ENCODE data around the gene PACS1.
A peak's percentile ranks its signal among the peaks of the same experiment; 100 is the strongest.

The PACS1 gene

DNA sequence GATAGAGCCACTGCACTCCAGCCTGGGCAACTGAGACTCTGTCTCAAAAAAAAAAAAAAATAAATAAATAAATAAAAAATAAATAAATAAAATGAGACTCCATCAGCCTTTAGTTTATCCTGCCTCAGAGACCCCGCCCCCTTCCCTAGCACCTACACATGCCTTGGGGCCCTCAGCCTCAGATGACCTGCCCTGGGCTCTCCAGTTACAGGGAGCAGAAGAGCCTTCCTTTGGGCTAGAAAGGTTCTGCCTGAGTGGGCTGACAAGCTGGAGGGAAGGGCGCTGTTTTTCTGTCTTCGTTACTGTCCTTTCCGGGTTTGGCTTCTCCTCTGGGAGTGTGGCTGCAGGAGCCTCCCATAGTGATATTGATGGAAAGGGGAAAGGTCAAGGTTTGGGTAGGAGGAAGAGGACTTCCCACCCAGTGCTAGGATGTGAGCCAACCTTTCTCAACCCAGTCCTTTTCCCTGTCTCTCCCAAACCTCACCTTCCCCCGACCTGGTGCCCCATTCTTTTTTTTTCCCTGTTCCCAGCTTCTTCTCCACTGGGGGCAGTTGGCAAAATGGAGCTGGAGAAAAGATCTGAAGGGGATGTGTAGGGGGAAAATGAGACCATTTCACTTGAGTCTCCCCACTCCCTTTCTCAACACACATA is 19.4 kb upstream of the PACS1 start:
- no peak for DNase-seq

DNA sequence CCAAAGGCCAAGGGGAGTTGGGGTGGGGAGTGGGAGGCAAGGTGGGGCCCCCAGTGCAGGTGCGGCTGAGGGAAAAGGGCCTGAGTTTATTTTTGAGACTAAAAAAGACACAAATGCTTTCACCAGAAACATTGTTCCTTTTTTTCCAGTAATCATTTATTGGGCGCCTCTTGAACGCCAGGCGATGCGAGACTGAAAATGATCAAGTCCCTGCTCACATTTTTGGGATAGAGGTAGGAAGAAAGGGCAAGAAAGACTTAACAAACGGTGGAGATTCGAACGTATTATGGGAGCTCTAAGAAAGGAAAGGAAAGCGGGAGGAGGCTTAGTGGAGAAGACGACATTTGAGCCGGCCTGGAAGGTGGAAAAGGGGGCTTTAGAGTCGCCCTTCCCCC is 18.7 kb upstream of the PACS1 start:
- DNase-seq = no peak

GRCh38 chr11:66051766-66052663 is 18.1 kb upstream of the PACS1 start, which contains the start of gene SF3B2:
TSS of gene SF3B2 (plus strand) at chr11:66052364. CDS start at chr11:66052385, 21 bp downstream.
- DNase-seq = peak; percentile 96

DNA sequence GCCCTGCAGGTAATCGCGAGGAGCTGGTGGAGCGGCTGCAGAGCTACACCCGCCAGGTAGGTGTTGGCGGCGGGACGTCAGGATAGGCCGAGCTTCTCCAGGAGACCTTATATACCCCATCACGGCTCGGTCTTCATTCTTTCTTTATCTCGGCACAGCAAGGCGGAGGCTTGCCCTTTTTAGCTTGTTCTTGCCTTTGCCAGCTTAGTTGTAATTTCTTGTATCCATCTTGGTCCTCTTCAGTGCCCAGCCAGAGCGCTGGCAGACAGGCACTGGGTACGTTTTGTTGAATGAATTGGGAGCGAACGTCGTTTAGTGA is 17.4 kb upstream of the PACS1 start:
- DNase-seq = no peak

DNA sequence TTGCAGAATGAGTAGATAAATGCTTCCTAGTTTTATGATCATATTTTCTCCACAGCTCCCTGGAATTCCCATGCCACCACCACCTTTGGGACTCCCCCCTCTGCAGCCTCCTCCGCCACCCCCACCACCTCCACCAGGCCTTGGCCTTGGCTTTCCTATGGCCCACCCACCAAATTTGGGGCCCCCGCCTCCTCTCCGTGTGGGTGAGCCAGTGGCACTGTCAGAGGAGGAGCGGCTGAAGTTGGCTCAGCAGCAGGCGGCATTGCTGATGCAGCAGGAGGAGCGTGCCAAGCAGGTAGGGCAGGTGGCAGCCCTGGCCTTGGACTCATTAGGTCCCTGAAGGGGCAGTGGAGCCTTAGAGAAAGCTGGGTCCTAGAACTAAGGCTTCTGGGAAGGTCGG is 15.1 kb upstream of the PACS1 start:
- DNase-seq = no peak

- DNase-seq = no peak
Measured at GRCh38 chr11:66056501-66056900, 13.6 kb upstream of the PACS1 start.

DNA sequence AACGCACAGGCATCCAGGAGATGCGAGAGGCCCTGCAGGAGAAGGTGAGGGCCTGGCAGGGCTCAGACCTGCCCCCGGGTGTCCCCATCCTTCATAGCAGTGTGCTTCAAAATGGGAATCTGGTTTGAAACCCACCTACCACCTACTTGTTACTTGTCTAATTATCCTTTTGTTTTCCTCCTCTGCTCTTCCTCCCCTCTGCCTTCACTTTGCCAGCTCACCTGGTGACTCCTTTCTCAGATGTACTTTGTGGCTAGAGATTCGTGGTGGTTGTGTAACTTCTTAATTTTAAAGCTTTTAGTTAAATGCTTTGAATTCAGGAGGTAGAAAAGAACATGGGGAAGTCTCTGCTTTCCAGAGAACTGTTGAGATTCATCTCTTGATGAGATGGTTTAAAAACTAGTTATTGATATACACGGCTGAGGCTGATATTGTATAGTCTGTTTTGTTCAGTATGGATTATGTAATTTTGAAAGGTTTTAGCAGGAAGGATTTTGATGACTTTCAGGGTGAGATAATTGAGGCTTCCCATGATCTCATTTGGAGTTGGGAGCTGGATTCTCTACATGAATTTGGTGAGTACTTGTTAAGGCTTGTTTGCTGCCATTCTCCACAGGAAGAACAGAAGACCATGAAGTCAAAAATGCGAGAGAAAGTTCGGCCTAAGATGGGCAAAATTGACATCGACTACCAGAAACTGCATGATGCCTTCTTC is 9.9 kb upstream of the PACS1 start:
- DNase-seq = no peak

GRCh38 chr11:66061268-66061667 is 8.8 kb upstream of the PACS1 start:
- DNase-seq = no peak

DNA sequence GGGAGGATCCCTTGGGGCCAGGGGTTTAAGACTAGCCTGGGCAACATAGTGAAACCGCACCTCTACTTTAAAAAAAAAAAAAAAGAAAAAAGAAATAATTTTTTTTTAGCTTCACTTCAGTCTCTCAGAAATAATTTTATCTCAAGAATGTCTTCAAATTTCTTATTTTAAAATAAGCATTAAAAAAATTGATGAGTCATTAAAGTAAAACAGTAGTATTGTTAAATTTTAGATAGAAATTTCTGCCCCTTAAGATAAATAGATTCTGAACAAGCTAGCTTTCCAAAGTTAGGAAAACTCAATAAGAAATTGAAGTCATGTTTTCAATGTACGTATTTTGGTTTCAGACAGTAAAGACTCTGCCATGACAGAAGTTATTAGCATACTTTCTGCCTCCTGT is 7.7 kb upstream of the PACS1 start:
- no peak for DNase-seq

GRCh38 chr11:66063900-66064299 is 6.2 kb upstream of the PACS1 start:
- no peak for DNase-seq

GRCh38 chr11:66064571-66064970 is 5.5 kb upstream of the PACS1 start:
- no peak for DNase-seq

DNA sequence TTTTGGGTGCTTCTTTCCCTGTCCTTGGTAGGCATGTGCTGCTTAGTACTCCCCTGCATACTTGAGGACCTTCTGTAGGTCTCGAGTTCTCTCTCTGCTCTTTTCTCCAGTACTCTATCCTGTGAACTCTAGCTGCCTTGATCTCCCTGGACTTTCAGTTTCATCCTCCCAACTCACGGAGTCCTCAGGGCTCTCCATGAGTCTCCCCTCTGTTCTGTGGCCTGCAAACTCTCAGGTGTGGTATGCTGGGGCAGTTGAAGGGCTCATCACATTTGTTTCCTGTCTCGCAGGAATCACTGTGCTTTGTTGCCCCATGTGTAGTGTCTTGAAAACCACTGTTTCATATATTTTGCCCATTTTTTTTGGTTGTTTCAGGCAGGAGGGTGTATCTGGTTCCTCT is 3.3 kb upstream of the PACS1 start:
- DNase-seq = no peak

DNA sequence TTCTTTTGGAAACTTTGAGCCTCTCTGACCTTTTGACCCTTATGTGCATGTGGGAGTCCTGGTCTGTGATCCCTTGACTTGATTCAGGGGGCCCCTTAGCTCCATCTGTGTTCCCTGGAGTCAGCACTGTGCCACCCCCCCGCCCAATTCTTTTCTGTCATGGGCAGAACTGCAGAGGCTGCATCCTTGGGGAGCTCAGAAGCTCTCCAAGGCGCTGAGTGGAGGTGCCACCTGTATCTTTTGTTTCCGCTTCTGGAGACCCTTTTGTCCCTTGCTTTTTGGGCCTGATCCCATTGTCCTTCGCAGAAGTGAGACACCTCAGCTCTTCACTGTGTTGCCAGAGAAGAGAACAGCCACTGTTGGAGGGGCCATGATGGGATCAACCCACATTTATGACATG is 2.4 kb upstream of the PACS1 start:
- DNase-seq = no peak

- peak; percentile 47 for DNase-seq
Measured at GRCh38 chr11:66068154-66068821, 1.8 kb upstream of the PACS1 start.

GRCh38 chr11:66068923-66069714 is 953 bp upstream of the PACS1 start:
- no peak for DNase-seq

- no peak for DNase-seq
Measured at GRCh38 chr11:66070604-66071380, 720 bp downstream of the PACS1 start.

DNA sequence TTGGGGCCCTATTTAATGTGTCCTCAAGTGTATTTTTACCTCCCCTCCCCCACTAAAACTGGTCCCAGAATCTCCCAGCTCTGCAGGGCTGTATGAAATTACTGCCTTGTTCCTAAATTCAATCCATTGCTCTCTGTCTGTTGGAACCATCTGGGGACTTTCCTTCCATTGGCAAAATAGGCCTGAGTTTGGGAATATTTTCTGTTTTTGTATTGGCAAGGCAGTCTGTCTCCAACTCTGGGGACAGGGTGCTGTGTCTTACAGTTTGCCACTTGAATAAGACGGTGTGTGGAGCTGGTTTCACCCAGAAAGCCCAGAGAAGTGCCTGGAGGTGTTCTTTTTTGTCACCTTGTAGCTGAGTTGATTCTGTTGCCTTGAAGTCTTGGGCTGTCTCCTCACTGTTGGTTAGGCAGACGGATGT is 1.3 kb downstream of the PACS1 start:
- no peak for DNase-seq

- no peak for DNase-seq
Measured at GRCh38 chr11:66072081-66072480, 2.0 kb downstream of the PACS1 start.

DNA sequence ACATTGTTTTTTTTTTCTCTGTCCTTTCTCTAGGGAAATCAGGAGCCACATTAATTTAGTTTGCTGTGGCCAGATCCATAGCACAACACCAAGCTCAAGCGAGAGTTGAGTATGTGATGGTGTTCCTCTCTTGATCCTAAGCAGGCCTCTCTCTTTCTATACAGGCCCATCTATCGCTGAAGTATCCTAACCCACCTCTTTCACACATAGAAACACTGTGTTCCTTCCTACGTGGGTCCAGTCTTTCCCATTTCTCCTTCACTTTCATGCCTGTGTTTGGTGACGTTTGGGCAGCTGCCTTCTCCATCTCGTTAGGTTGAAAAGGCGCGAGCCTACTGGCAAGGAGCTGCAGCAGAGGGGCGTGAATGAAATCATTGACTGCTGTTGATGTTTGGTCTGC is 2.4 kb downstream of the PACS1 start:
- DNase-seq = no peak

DNA sequence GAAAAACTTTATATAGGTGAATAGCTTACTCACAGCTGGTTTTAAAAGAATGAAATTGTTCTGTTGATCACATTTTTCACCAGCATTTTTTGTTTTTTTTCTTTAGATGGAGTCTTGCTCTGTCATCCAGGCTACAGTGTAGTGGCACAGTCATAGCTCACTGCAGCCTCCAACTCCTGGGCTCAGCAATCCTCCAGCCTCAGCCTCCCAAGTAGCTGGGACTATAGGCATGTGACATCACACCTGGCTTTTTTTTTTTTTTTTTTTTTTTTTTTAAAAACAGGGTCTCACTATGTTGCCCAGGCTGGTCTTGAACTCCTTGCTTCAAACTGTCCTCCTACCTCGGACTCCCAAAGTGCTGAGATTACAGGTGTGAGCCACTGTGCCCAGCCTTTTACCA is 3.6 kb downstream of the PACS1 start:
- DNase-seq = no peak

- DNase-seq = no peak
Measured at GRCh38 chr11:66075273-66075672, 5.2 kb downstream of the PACS1 start.

DNA sequence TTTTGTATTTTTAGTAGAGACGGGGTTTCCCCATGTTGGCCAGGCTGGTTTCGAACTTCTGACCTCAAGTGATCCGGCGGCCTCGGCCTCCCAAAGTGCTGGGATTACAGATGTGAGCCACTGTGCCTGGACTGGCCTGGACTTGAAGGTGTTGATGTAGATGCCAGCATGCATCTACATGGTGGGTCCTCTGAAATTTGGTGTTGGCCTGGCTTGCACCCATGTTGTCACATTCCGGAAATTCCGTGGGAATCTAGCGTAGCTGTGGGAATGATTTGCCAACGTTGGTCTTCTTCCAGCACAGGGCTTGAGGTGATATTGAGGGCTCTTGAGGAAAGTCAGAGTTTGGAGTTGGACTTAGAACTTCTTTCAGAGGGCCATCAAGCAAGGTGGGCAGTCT is 6.5 kb downstream of the PACS1 start:
- no peak for DNase-seq
